Dendritic cell treated with granulocyte-macrophage colony-stimulating factor and Interleukin-4, amounts not matched to agents 40 ng/mL and 50 ng/mL, for 4 days (primary cell): ENCODE measurements around the gene LSAMP.
"Not testable (repeated sequence)": the region's sequence is repeated elsewhere in the genome, so short reads cannot be mapped to it uniquely, and the experiment has no call there.

Experiments
- H3K27ac Mint-ChIP-seq: one replicate; pipeline ENCODE4 v1.8.0; 2022; ENCODE audit warnings: mild to moderate bottlenecking, mixed read lengths
- H3K27me3 Mint-ChIP-seq: one replicate; pipeline ENCODE4 v1.8.0; 2022; ENCODE audit warnings: mild to moderate bottlenecking, mixed read lengths
- H3K36me3 Mint-ChIP-seq: one replicate; pipeline ENCODE4 v1.8.0; 2022; ENCODE audit warnings: low read depth, mixed read lengths
- H3K4me1 Mint-ChIP-seq: one replicate; pipeline ENCODE4 v1.8.0; 2022; ENCODE audit warnings: low read depth, mixed read lengths
- H3K4me3 Mint-ChIP-seq: one replicate; pipeline ENCODE4 v1.8.0; 2022; ENCODE audit warnings: mild to moderate bottlenecking, moderate library complexity, mixed read lengths
- H3K9me3 Mint-ChIP-seq: one replicate; pipeline ENCODE4 v1.8.0; 2022; ENCODE audit warnings: mixed read lengths
- intact Hi-C: fragments of 100-400 bp; cut with micrococcal nuclease; formaldehyde crosslinking; loops from one replicate; pipeline ENCODE4 v1.15.0; 2022

Gene LSAMP

DNA sequence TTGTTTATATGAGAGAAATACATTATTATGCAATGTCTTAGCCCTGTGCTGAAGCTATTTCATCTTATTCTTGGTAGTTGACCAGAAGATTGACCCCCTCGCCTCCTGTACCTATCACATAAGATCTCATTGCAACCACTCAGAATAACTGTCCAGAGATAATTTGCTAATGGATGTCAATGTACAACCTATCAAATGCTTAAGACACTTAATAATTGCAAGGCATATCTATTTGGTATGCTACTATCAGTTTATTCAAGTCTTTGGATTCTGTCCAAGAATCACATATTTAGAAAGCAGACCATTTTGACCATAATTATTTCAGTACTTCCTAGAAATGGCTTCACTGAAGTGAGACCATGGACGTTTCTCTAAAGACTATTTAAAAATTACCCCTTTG, 580.4 kb downstream of the LSAMP start:
- H3K36me3 Mint-ChIP-seq: no peaks in the 10 kb centered on the region
- H3K4me1 Mint-ChIP-seq: no peaks in the 10 kb centered on the region
- intact Hi-C loops: no loop called here
- no peaks in the 10 kb centered on the region for H3K9me3 Mint-ChIP-seq
- H3K4me3 Mint-ChIP-seq: no peak overlapping the region
- no peaks in the 10 kb centered on the region for H3K27me3 Mint-ChIP-seq
- no peak overlapping the region for H3K27ac Mint-ChIP-seq

DNA sequence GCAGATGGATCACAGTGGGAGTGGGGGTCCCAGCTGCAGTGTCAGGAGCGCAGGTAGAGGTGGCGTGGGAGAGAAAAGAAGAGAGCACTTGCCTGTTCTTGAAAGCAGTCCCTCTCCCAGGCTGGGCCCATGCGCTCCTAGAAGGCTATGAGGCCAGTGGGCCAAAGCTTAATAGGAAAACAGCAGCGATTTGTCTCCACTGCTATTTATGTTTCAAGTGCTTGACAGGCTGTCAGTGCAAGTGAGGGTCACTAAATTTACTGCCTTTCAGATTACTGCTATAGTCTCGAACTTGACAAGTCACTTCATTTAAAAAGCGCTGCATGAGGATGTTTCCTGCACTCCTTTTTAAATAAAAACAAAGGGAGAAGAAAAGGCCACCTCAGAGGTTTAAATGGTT, 582.4 kb downstream of the LSAMP start:
- no peak overlapping the region for H3K4me3 Mint-ChIP-seq
- intact Hi-C loops: no loop called here
- H3K27me3 Mint-ChIP-seq: peaks cover 2% of the 10 kb centered on the region
- no peak overlapping the region for H3K27ac Mint-ChIP-seq
- no peaks in the 10 kb centered on the region for H3K4me1 Mint-ChIP-seq
- H3K9me3 Mint-ChIP-seq: no peaks in the 10 kb centered on the region
- H3K36me3 Mint-ChIP-seq: no peaks in the 10 kb centered on the region

DNA sequence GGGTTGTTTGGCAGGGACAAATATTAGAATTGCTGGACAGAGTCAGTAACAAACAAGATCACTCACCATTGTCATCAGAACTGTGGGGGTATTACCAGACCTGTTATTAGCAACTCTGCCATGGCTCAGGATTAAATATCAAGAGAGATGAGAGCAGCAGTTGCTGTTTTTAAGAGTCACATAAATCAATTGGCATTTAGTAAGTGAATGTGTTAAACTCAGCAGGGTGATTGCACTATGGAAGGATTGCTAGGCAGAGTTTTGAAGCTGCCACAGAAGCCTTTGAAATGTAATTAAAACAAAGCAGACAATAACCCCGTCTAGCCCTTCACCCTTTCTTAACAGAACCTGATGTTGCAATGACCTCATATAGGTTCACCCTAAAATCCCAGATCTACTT, 583.2 kb downstream of the LSAMP start:
- intact Hi-C loops: no loop called here
- H3K4me3 Mint-ChIP-seq: no peak overlapping the region
- H3K27me3 Mint-ChIP-seq: peaks cover 2% of the 10 kb centered on the region
- H3K36me3 Mint-ChIP-seq: no peaks in the 10 kb centered on the region
- H3K4me1 Mint-ChIP-seq: no peaks in the 10 kb centered on the region
- H3K9me3 Mint-ChIP-seq: no peaks in the 10 kb centered on the region
- no peak overlapping the region for H3K27ac Mint-ChIP-seq

DNA sequence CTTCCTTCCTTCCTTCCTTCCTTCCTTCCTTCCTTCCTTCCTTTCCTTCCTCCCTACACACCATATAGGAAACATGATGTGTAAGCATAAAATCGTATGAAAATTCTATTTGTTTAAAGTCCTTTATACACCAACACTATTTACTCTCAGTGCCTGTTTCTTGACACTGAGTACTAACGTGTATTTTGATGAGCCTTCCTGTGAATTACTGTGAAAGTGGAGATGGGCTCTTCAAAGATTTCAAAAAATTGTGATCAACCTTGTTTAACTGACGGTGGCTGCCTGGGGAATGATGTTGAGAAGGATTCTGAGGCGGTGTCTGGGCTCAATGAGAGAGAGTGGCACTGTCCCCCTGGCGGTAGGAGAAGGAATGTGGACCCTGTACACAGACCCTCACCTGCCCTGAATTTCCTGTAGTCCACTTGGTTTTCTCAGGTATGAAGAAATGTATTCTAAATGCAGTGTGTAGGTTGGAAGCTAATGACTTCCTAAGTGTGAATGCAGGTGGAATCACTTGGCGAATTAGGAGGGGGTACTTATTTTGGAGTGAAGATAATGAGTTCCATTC, 584.0 kb downstream of the LSAMP start:
- H3K36me3 Mint-ChIP-seq: no peaks in the 10 kb centered on the region
- no peaks in the 10 kb centered on the region for H3K9me3 Mint-ChIP-seq
- H3K27me3 Mint-ChIP-seq: peaks cover 2% of the 10 kb centered on the region
- H3K4me3 Mint-ChIP-seq: no peak overlapping the region
- H3K4me1 Mint-ChIP-seq: no peaks in the 10 kb centered on the region
- H3K27ac Mint-ChIP-seq: no peak overlapping the region
- intact Hi-C loops: no loop called here

DNA sequence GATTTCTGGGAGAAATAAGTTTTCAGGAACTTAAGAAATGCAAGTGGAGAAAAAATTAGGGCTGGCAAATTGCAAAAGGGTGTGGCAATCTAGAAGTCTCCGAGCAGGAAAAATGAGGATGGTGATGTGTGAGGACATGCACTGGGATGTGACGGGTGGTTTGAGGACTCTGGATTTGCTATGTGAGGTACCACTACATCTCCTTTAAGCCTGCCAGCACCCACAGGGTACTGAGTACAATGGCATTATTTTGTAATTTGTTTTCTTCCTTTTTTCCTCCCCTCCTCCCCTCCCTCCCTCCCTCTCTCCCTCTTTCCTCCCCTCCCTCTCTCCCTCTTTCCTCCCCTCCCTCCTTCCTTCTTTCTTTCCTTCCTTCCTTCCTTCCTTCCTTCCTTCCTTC, 584.5 kb downstream of the LSAMP start:
- no peaks in the 10 kb centered on the region for H3K9me3 Mint-ChIP-seq
- no peaks in the 10 kb centered on the region for H3K36me3 Mint-ChIP-seq
- peaks cover 2% of the 10 kb centered on the region for H3K27me3 Mint-ChIP-seq
- no peaks in the 10 kb centered on the region for H3K4me1 Mint-ChIP-seq
- no peak overlapping the region for H3K4me3 Mint-ChIP-seq
- H3K27ac Mint-ChIP-seq: no peak overlapping the region
- intact Hi-C loops: no loop called here

DNA sequence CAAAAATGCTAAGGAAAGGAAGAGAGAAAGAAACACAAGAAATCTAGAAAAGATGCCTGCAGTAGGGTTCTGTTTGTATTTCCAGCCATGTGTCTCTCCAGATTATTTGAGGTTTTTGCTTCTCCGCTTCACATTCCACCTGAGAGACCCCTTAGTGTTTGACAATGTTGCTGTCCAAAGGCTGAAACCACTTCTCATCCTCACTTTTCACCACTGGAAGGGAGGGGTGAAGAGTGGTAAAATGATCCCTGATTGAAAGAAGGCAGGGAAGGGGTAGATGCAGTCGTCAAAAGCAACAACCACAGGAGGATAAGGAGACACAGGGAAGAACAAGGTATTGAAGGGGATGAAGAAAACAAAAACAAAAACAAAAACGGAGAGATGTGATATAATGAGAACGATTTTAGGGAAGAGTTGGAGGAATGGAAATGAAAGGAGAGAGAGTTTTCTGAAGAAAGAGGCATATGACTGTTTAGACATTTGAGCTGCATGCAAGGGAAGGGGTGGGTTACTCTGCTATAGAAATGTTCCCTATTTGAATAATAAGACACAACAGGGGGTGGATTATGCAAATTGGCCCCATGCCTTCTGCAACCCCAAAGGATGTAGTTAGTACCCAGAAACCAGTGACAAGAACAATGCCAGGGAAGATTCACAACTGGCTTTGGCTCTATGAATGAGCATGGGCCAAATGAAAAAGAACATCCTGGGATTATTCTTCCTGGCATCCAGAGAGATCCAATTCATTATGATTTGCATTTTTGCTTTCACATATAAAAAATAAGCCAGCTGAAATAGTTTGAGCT, 586.1 kb downstream of the LSAMP start:
- intact Hi-C loops: no loop called here
- Mint-ChIP-seq H3K27ac (no peak overlapping the region), H3K27me3 (peaks cover 2% of the 10 kb centered on the region), H3K9me3 (no peaks in the 10 kb centered on the region), H3K4me1 (no peaks in the 10 kb centered on the region), H3K4me3 (no peak overlapping the region), H3K36me3 (no peaks in the 10 kb centered on the region)

DNA sequence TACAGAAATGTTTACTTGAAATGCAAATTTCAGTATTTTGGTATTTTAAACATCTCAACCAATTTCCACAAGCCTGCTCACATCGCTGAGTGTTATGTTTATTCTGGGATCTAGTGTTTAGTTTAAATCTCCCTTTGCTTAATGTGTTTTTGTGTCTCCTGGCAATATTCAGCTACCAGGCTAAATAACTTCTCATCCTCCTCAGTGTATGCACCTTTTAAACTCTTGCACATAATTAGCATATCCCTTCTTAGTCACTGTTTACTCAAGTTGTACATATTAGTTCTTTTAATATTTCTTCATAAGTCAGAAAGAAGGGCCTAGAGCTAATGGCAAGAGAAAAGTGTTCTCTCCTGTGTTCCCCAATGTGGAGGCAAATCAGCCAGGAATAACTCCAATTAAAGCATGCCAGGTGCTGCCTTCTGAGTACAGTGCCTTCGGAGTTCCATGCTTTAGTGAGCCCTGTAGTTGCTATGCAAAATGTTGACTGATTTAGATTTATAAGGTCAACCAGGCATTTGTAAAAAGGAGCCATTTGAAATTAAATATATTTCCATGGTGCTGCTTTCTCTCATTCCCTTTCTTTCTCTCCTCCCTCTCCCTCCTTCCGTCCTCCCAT, 587.7 kb downstream of the LSAMP start:
- H3K9me3 Mint-ChIP-seq: no peaks in the 10 kb centered on the region
- H3K27me3 Mint-ChIP-seq: peaks cover 2% of the 10 kb centered on the region
- H3K36me3 Mint-ChIP-seq: no peaks in the 10 kb centered on the region
- intact Hi-C loops: no loop called here
- H3K4me3 Mint-ChIP-seq: no peak overlapping the region
- no peak overlapping the region for H3K27ac Mint-ChIP-seq
- no peaks in the 10 kb centered on the region for H3K4me1 Mint-ChIP-seq

DNA sequence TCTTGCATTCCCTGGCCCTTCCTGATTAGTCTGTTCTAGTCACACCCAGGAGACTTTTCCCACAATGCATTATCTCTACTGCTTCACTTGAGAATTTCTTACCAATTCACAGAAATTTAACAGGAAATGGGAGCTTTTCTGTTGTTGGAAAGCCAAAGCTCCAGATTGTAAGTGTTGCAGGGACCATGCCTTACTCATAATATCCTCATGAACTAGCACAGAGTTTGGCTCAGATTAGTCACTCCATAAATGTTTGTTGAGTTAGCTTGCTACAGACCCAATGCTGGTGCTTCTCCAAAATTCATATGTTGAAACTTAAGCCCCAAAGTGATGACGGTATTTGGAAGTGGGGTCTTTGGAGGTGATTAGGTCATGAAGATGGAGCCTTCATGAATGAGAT, 589.4 kb downstream of the LSAMP start:
- no peaks in the 10 kb centered on the region for H3K4me1 Mint-ChIP-seq
- no peak overlapping the region for H3K4me3 Mint-ChIP-seq
- no peak overlapping the region for H3K27ac Mint-ChIP-seq
- H3K9me3 Mint-ChIP-seq: no peaks in the 10 kb centered on the region
- intact Hi-C loops: no loop called here
- H3K36me3 Mint-ChIP-seq: no peaks in the 10 kb centered on the region
- peaks cover 2% of the 10 kb centered on the region for H3K27me3 Mint-ChIP-seq

DNA sequence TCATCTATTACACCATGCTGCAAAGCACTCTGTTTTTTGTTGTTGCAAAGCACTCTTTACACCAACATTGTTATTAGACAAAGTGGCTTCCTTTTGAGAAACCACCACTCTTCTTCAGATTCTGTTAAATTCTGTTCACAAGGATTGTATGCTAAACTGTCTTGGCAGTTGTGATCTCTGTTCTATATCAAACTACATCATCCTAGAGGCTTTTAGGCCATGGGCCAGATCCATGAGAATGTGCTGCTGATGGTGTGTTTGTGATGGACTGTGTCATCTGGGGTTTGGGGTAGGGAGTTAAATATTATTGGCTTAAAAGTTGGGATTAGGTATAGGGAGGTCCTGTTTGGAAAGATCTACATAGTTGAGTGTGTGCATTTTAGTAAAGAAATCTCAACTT, 592.2 kb downstream of the LSAMP start:
- no peaks in the 10 kb centered on the region for H3K9me3 Mint-ChIP-seq
- intact Hi-C loops: no loop called here
- H3K4me3 Mint-ChIP-seq: no peak overlapping the region
- H3K36me3 Mint-ChIP-seq: no peaks in the 10 kb centered on the region
- no peaks in the 10 kb centered on the region for H3K4me1 Mint-ChIP-seq
- H3K27ac Mint-ChIP-seq: no peak overlapping the region
- H3K27me3 Mint-ChIP-seq: no peaks in the 10 kb centered on the region

DNA sequence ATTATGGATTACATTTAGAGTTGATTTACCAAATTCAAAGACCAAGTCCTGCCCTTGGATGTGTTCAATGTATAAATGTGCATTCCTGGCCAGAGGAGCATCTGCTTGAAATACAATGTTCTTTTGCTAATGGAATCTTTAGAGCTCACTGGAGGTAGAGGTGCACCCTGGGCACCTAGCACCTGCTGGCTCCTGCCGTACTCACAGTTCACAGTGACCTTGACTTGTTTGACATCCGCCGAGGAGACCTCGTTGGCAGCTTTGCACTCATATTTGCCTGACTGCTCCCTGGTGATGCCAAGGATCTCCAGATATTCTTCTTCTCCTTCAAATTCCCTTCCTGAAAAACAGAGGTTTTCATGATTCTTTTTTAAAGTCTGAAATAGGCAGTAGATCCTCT, 593.0 kb downstream of the LSAMP start:
- Mint-ChIP-seq H3K4me3 (no peak overlapping the region), H3K27ac (no peak overlapping the region), H3K4me1 (no peaks in the 10 kb centered on the region), H3K36me3 (no peaks in the 10 kb centered on the region), H3K9me3 (no peaks in the 10 kb centered on the region), H3K27me3 (no peaks in the 10 kb centered on the region)
- intact Hi-C loops: no loop called here

DNA sequence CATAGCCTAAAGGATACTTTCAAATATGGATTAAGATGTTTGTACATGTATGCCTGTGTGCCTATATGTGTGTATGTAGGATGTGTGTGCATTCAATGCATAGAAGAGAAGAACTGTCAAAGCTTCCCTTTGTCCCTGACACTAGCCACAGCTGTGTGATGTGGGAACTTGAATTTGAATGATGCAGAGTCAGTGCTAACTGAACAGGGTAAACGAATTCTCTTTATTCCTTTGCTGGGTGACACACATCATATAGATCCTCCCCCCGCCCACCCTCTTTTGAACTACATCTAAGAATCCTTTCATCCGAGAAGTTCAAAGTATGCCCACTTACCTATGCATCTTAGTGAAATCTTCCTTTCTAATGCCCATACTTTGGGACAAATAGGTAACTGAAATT, 593.7 kb downstream of the LSAMP start:
- Mint-ChIP-seq H3K27ac (no peak overlapping the region), H3K27me3 (no peaks in the 10 kb centered on the region), H3K36me3 (no peaks in the 10 kb centered on the region)

DNA sequence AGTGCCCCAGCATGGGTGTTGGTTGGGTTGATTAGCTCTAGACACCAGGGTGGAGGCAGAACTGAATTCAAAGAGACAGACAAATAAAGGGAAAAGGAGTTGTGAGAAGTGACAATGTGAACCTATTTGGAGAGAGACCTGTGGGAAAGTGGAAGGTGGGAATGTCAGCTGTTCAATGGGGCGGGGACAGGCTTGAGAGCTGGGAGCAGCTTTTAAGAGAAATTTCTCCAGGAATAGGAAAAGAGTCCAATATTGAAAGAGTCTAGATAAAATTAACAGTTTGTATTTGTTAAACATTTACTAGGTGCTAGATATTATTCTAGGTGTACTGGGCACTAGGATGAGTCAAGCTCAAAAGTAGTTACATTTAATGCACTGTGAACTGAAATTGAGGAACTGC, 596.6 kb downstream of the LSAMP start:
- intact Hi-C loops: no loop called here

More for the DNA sequence above, 593.7 kb downstream of the LSAMP start:
- H3K4me3 Mint-ChIP-seq: no peak overlapping the region
- H3K4me1 Mint-ChIP-seq: no peaks in the 10 kb centered on the region
- intact Hi-C loops: no loop called here
- no peaks in the 10 kb centered on the region for H3K9me3 Mint-ChIP-seq

DNA sequence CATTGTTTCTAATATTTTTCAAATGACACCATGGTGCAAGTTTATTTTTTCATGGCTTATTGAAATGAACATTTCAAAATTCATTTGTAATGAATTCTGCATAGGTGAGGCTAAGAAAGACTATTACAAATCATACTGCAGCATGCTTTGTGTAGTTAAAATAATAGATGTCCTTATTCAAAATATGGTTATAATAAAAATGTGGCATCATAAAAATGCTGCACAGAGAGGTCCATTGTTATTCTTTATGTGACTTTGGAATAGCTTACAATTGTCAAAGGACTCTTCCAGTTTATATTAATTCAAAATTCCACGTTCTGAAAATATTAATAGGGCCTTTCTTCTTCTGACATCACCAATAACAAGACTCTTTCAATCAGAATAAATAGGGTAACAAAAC, 599.3 kb downstream of the LSAMP start:
- intact Hi-C loops: no loop called here
- Mint-ChIP-seq H3K27me3 (no peaks in the 10 kb centered on the region), H3K4me1 (no peaks in the 10 kb centered on the region), H3K9me3 (no peaks in the 10 kb centered on the region), H3K36me3 (no peaks in the 10 kb centered on the region), H3K27ac (no peak overlapping the region), H3K4me3 (no peak overlapping the region)

More for the DNA sequence above, 596.6 kb downstream of the LSAMP start:
- Mint-ChIP-seq H3K4me3 (no peak overlapping the region), H3K9me3 (no peaks in the 10 kb centered on the region), H3K27me3 (no peaks in the 10 kb centered on the region), H3K27ac (no peak overlapping the region), H3K4me1 (no peaks in the 10 kb centered on the region), H3K36me3 (no peaks in the 10 kb centered on the region)

DNA sequence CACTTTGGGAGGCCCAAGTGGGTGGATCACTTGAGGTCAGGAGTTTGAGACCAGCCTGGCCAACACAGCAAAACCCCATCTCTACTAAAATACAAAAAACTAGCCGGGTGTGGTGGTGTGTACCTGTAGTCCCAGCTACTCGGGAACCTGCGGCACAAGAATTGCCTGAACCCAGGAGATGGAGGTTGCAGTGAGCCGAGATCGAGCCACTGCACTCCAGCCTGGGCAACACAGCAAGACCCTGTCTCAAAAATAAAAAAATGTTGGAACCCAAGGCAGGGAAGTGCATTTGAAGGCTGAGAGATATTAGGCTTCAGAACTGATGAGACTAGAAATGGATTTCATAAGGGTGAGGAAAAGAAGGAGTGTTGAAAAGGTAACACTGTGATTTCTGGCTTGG, 600.6 kb downstream of the LSAMP start:
- H3K36me3 Mint-ChIP-seq, H3K27me3 Mint-ChIP-seq, H3K4me3 Mint-ChIP-seq, H3K9me3 Mint-ChIP-seq, H3K27ac Mint-ChIP-seq, intact Hi-C loops, H3K4me1 Mint-ChIP-seq: not testable (repeated sequence)
